Measurements from ENCODE around the gene TBC1D13.
"Not testable (repeated sequence)": the region's sequence is repeated elsewhere in the genome, so short reads cannot be mapped to it uniquely, and the experiment has no call there.

TBC1D13 gene

GRCh38 chr9:128820665-128821583 lies 33.9 kb downstream of the TBC1D13 start:
- no peak for DNase-seq (ENCODE audit: low read depth, low spot score)

GRCh38 chr9:128821584-128822406 lies 34.7 kb downstream of the TBC1D13 start:
- DNase-seq (ENCODE audit: low read depth, low spot score) = no peak

GRCh38 chr9:128822407-128823042 lies 35.5 kb downstream of the TBC1D13 start:
- no peak for DNase-seq (ENCODE audit: low read depth, low spot score)

GRCh38 chr9:128823362-128823902 lies 36.4 kb downstream of the TBC1D13 start:
- DNase-seq (ENCODE audit: low read depth, low spot score) = no peak

- DNase-seq (ENCODE audit: low read depth, low spot score) = no peak
Observed at GRCh38 chr9:128823903-128824406, 36.9 kb downstream of the TBC1D13 start.

GRCh38 chr9:128824911-128825310 lies 37.9 kb downstream of the TBC1D13 start:
- DNase-seq (ENCODE audit: low read depth, low spot score) = no peak

GRCh38 chr9:128825923-128826700 lies 39.1 kb downstream of the TBC1D13 start:
- DNase-seq (ENCODE audit: low read depth, low spot score) = no peak

- DNase-seq (ENCODE audit: low read depth, low spot score) = no peak
Observed at GRCh38 chr9:128828267-128828666, 41.2 kb downstream of the TBC1D13 start.

- no peak for DNase-seq (ENCODE audit: low read depth, low spot score)
Observed at GRCh38 chr9:128828719-128829452, 41.8 kb downstream of the TBC1D13 start.

GRCh38 chr9:128829477-128830251 lies 42.6 kb downstream of the TBC1D13 start, which contains the start of gene SPOUT1:
Gene SPOUT1, minus strand, starts transcription at chr9:128829794. Its CDS starts 14 bp downstream, at chr9:128829780.
- peak; percentile 71 for DNase-seq (ENCODE audit: low read depth, low spot score)

GRCh38 chr9:128833696-128834095 lies 46.6 kb downstream of the TBC1D13 start:
- DNase-seq (ENCODE audit: low read depth, low spot score) = no peak

GRCh38 chr9:128835246-128836210 lies 48.5 kb downstream of the TBC1D13 start:
- no peak for DNase-seq (ENCODE audit: low read depth, low spot score)

GRCh38 chr9:128836509-128837145 lies 49.6 kb downstream of the TBC1D13 start:
- DNase-seq (ENCODE audit: low read depth, low spot score) = no peak

GRCh38 chr9:128838338-128838737 lies 51.3 kb downstream of the TBC1D13 start:
- no peak for DNase-seq (ENCODE audit: low read depth, low spot score)

- no peak for DNase-seq (ENCODE audit: low read depth, low spot score)
Observed at GRCh38 chr9:128840524-128840923, 53.5 kb downstream of the TBC1D13 start.

GRCh38 chr9:128841694-128842492 lies 54.8 kb downstream of the TBC1D13 start:
- DNase-seq (ENCODE audit: low read depth, low spot score) = no peak

- DNase-seq (ENCODE audit: low read depth, low spot score) = not testable (repeated sequence)
Observed at GRCh38 chr9:128843171-128843570, 56.1 kb downstream of the TBC1D13 start.
